Stimulated activated CD4-positive, alpha-beta T cell treated with anti-CD3 and anti-CD28 coated beads, TNF-alpha, amount 100 ng/mL, for 48 hours (primary cell): Measurements from ENCODE around the gene MYL5.
"Not testable (repeated sequence)": the region's sequence is repeated elsewhere in the genome, so short reads cannot be mapped to it uniquely, and the experiment has no call there.

Source experiments
- DNase-seq, 3 donors: peaks; one replicate each; pipeline ENCODE4 v3.0.0-alpha.2; 2020; ENCODE audit warnings: low read depth in 3 of 3

MYL5 gene

GRCh38 chr4:725391-726234 is 51.3 kb downstream of the MYL5 start:
- no peak for DNase-seq

- DNase-seq: no peak
These were observed 52.0 kb downstream of the MYL5 start for GRCh38 chr4:726235-726787.

- DNase-seq: no peak
These were observed 52.5 kb downstream of the MYL5 start for GRCh38 chr4:726838-727237.

GRCh38 chr4:727576-727975 is 53.2 kb downstream of the MYL5 start:
- no peak for DNase-seq

- DNase-seq: no peak
These were observed 55.3 kb downstream of the MYL5 start for GRCh38 chr4:729336-730315.

GRCh38 chr4:730511-730910 is 56.2 kb downstream of the MYL5 start:
- DNase-seq: no peak

GRCh38 chr4:730946-731904 is 56.9 kb downstream of the MYL5 start:
- DNase-seq: not testable (repeated sequence)
